HepG2 (cell line): ENCODE results near the gene AGPAT2. TPM values are rescaled to one million over a fixed set of nuclear protein-coding genes. Genes with fewer than 3 reads are reported as not detected.

Experiments used
- ARID2 ChIP-seq: sonication (generic); formaldehyde crosslinking; IDR thresholded peaks from 2 replicates; pipeline ENCODE4 v1.8.1; 2022; ENCODE audit warnings: mild to moderate bottlenecking, missing genetic modification reagents, borderline replicate concordance
- GZF1 ChIP-seq: sonication (generic); formaldehyde crosslinking; IDR thresholded peaks from 2 replicates; pipeline ENCODE4 v1.5.1; 2020; ENCODE audit warnings: mild to moderate bottlenecking, missing genetic modification reagents
- KDM5B ChIP-seq: sonication (generic); formaldehyde crosslinking; IDR thresholded peaks from 2 replicates; pipeline ENCODE4 v1.4.0; 2020; ENCODE audit warnings: missing genetic modification reagents, mild to moderate bottlenecking, borderline replicate concordance
- NR2F6 ChIP-seq, 2 experiments: IDR thresholded peaks; 2 replicates each; pipeline ENCODE4 v1.6.1; 2016; ENCODE audit warnings: antibody characterized with exemption in 1 of 2, mild to moderate bottlenecking in 1 of 2
- PLRG1 ChIP-seq: fragments of 450-650 bp; conservative IDR thresholded peaks from 2 replicates; pipeline ENCODE4 v1.6.1; 2016
- SOX5 ChIP-seq: IDR thresholded peaks from 2 replicates; pipeline ENCODE4 v1.6.1; 2016; ENCODE audit warnings: borderline replicate concordance
- TARDBP ChIP-seq: sonication (generic); formaldehyde crosslinking; IDR thresholded peaks from 2 replicates; pipeline ENCODE4 v1.8.0; 2022; ENCODE audit warnings: mild to moderate bottlenecking, missing genetic modification reagents
- TP53 ChIP-seq: sonication (generic); formaldehyde crosslinking; conservative IDR thresholded peaks from 2 replicates; pipeline ENCODE4 v1.4.0; 2020; ENCODE audit warnings: missing genetic modification reagents
- ZBTB3 ChIP-seq: sonication (generic); formaldehyde crosslinking; IDR thresholded peaks from 2 replicates; pipeline ENCODE4 v1.4.0; 2020; ENCODE audit warnings: low read depth, mild to moderate bottlenecking, moderate library complexity, missing genetic modification reagents, borderline replicate concordance
- ZMYM2 ChIP-seq: sonication (generic); formaldehyde crosslinking; IDR thresholded peaks from 2 replicates; pipeline ENCODE4 v1.8.0; 2022; ENCODE audit warnings: mild to moderate bottlenecking, missing genetic modification reagents
- ZNF12 ChIP-seq: sonication (generic); formaldehyde crosslinking; IDR thresholded peaks from 2 replicates; pipeline ENCODE4 v1.5.0; 2020; ENCODE audit warnings: missing genetic modification reagents
- ZNF20 ChIP-seq: sonication (generic); formaldehyde crosslinking; IDR thresholded peaks from 2 replicates; pipeline ENCODE4 v1.4.0; 2020; ENCODE audit warnings: mild to moderate bottlenecking, moderate library complexity, missing genetic modification reagents
- ZNF446 ChIP-seq: sonication (generic); formaldehyde crosslinking; IDR thresholded peaks from 2 replicates; pipeline ENCODE4 v1.5.0; 2020; ENCODE audit warnings: mild to moderate bottlenecking, missing genetic modification reagents
- polyA plus RNA-seq, 8 experiments: library from polyadenylated mRNA; depleted of rRNA in 3 of 8; stranded (reverse) in 7 of 8; unstranded in 1 of 8; fragments of >200 nt; fragmentation: Illumina TruSeq in 4 of 8; extraction: Trizol in 4 of 8; gene quantifications; 2 replicates each; pipeline versions ENCODE4 v1.2.1 to v1.2.3, GENCODE V29; 2011 to 2016; ENCODE audit warnings: low read depth in 4 of 8, missing spikeins in 1 of 8, mixed read lengths in 1 of 8; ENCODE audit not compliant: insufficient read depth in 1 of 8
- total RNA-seq, 5 experiments: library from RNA; depleted of rRNA; stranded (reverse); fragments of >200 nt; fragmentation: Illumina TruSeq; extraction: Trizol; gene quantifications; 2 replicates each; pipeline ENCODE4 v1.2.3, GENCODE V29; 2016; ENCODE audit warnings: low read depth in 1 of 5
- TF ChIP-seq, protein P1 (sequence below): sonication (generic); formaldehyde crosslinking; IDR thresholded peaks from 2 replicates; pipeline ENCODE4 v1.4.0; 2020; ENCODE audit warnings: missing genetic modification reagents, borderline replicate concordance
- TF ChIP-seq, protein P2 (sequence below): sonication (generic); formaldehyde crosslinking; IDR thresholded peaks from 2 replicates; pipeline ENCODE4 v1.8.1; 2023; ENCODE audit warnings: mild to moderate bottlenecking, missing genetic modification reagents
- TF ChIP-seq, protein P3 (sequence below): sonication (generic); formaldehyde crosslinking; IDR thresholded peaks from 2 replicates; pipeline ENCODE4; 2020; ENCODE audit warnings: missing genetic modification reagents, mild to moderate bottlenecking, borderline replicate concordance
- TF ChIP-seq, protein P4 (sequence below), 2 experiments: sonication (generic) in 1 of 2; formaldehyde crosslinking in 1 of 2; IDR thresholded peaks; 2 replicates each; pipeline versions ENCODE4 v1.5.1 to v1.6.1; 2011 to 2020; ENCODE audit warnings: borderline replicate concordance in 1 of 2, low read depth in 1 of 2, low read length in 1 of 2, mild to moderate bottlenecking in 1 of 2, missing genetic modification reagents in 1 of 2, moderate library complexity in 1 of 2

The AGPAT2 gene
- total and polyA plus RNA-seq, 2 of the 13 experiments (the other 11 are each of a cell fraction or from before 2014, with no cell fraction given) = 3.9 to 25.8 TPM

DNA sequence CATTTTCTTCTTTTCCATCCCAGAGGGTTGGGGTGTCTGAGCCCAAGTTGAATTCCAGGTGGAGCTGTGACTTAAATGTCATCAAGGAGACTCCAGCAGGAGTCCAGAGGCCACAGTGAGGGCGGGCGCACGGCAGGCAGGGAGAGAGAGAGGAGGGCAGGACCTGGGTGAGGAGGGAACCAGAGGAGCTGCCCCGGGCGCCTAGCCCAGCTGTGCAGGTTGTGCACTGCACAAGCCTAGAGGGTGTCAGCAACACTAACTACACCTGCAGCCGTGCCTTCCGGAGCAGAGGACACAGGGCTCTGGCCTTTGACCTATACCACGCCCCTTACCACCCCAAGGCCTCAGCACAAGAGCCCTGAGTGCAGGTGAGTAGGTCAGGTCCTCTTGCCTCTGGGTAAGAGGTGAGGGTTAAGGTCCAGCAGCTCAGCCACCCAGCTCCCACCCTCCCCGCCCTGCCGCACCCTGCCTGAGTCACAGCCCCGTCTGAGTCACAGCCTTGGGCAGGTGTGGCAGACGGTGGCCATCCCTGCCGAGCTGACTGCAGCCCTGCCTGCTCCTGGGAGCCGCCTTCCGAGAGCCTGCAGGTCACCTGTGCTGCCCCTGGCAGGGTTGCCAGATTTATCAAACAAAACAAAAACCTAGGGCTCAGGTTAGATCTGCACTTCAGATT is 6.4 kb upstream of the AGPAT2 start (continued):
- TF ChIP-seq, protein P1, sequence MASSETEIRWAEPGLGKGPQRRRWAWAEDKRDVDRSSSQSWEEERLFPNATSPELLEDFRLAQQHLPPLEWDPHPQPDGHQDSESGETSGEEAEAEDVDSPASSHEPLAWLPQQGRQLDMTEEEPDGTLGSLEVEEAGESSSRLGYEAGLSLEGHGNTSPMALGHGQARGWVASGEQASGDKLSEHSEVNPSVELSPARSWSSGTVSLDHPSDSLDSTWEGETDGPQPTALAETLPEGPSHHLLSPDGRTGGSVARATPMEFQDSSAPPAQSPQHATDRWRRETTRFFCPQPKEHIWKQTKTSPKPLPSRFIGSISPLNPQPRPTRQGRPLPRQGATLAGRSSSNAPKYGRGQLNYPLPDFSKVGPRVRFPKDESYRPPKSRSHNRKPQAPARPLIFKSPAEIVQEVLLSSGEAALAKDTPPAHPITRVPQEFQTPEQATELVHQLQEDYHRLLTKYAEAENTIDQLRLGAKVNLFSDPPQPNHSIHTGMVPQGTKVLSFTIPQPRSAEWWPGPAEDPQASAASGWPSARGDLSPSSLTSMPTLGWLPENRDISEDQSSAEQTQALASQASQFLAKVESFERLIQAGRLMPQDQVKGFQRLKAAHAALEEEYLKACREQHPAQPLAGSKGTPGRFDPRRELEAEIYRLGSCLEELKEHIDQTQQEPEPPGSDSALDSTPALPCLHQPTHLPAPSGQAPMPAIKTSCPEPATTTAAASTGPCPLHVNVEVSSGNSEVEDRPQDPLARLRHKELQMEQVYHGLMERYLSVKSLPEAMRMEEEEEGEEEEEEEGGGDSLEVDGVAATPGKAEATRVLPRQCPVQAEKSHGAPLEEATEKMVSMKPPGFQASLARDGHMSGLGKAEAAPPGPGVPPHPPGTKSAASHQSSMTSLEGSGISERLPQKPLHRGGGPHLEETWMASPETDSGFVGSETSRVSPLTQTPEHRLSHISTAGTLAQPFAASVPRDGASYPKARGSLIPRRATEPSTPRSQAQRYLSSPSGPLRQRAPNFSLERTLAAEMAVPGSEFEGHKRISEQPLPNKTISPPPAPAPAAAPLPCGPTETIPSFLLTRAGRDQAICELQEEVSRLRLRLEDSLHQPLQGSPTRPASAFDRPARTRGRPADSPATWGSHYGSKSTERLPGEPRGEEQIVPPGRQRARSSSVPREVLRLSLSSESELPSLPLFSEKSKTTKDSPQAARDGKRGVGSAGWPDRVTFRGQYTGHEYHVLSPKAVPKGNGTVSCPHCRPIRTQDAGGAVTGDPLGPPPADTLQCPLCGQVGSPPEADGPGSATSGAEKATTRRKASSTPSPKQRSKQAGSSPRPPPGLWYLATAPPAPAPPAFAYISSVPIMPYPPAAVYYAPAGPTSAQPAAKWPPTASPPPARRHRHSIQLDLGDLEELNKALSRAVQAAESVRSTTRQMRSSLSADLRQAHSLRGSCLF (CRISPR knock-in tag) = no peak
- TF ChIP-seq KDM5B (CRISPR knock-in tag) = peak; percentile 58; the same call in 1 of the 2 replicates
- TF ChIP-seq GZF1 (CRISPR knock-in tag) = peak; percentile 57; the same call in 1 of the 2 replicates
- no peak for TF ChIP-seq ZBTB3 (CRISPR knock-in tag)
- TF ChIP-seq ZMYM2 (CRISPR knock-in tag) = peak; percentile 96
- TF ChIP-seq, protein P2, sequence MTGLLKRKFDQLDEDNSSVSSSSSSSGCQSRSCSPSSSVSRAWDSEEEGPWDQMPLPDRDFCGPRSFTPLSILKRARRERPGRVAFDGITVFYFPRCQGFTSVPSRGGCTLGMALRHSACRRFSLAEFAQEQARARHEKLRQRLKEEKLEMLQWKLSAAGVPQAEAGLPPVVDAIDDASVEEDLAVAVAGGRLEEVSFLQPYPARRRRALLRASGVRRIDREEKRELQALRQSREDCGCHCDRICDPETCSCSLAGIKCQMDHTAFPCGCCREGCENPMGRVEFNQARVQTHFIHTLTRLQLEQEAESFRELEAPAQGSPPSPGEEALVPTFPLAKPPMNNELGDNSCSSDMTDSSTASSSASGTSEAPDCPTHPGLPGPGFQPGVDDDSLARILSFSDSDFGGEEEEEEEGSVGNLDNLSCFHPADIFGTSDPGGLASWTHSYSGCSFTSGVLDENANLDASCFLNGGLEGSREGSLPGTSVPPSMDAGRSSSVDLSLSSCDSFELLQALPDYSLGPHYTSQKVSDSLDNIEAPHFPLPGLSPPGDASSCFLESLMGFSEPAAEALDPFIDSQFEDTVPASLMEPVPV (CRISPR knock-in tag) = no peak
- TF ChIP-seq ZNF20 (CRISPR knock-in tag) = no peak
- TF ChIP-seq NR2F6 (IDR thresholded peaks at IDR 0.05) = peak; percentile 99
- TF ChIP-seq NR2F6 (CRISPR knock-in tag; IDR thresholded peaks at IDR 0.05) = peak; percentile 100
- no peak for TF ChIP-seq ZNF12 (CRISPR knock-in tag)
- TF ChIP-seq PLRG1 = no peak
- peak; percentile 84; the same call in 1 of the 2 replicates for TF ChIP-seq TARDBP (CRISPR knock-in tag)
- peak; percentile 51 for TF ChIP-seq SOX5
- TF ChIP-seq TP53 (CRISPR knock-in tag) = no peak
- TF ChIP-seq ZNF446 (CRISPR knock-in tag) = no peak
- TF ChIP-seq ARID2 (CRISPR knock-in tag) = no peak
- TF ChIP-seq, protein P3, sequence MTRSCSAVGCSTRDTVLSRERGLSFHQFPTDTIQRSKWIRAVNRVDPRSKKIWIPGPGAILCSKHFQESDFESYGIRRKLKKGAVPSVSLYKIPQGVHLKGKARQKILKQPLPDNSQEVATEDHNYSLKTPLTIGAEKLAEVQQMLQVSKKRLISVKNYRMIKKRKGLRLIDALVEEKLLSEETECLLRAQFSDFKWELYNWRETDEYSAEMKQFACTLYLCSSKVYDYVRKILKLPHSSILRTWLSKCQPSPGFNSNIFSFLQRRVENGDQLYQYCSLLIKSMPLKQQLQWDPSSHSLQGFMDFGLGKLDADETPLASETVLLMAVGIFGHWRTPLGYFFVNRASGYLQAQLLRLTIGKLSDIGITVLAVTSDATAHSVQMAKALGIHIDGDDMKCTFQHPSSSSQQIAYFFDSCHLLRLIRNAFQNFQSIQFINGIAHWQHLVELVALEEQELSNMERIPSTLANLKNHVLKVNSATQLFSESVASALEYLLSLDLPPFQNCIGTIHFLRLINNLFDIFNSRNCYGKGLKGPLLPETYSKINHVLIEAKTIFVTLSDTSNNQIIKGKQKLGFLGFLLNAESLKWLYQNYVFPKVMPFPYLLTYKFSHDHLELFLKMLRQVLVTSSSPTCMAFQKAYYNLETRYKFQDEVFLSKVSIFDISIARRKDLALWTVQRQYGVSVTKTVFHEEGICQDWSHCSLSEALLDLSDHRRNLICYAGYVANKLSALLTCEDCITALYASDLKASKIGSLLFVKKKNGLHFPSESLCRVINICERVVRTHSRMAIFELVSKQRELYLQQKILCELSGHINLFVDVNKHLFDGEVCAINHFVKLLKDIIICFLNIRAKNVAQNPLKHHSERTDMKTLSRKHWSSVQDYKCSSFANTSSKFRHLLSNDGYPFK = no peak; the same call in 1 of the 2 replicates
- TF ChIP-seq, protein P4, sequence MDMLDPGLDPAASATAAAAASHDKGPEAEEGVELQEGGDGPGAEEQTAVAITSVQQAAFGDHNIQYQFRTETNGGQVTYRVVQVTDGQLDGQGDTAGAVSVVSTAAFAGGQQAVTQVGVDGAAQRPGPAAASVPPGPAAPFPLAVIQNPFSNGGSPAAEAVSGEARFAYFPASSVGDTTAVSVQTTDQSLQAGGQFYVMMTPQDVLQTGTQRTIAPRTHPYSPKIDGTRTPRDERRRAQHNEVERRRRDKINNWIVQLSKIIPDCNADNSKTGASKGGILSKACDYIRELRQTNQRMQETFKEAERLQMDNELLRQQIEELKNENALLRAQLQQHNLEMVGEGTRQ (IDR thresholded peaks at IDR 0.05; ENCODE audit: low read depth, low read length) = no peak
- TF ChIP-seq, protein P4 (CRISPR knock-in tag; IDR thresholded peaks at IDR 0.05; ENCODE audit: borderline replicate concordance) = no peak
